Jurkat, Clone E6-1 (cell line): ENCODE data around the gene TUBA8.
"Not testable (repeated sequence)": the region's sequence is repeated elsewhere in the genome, so short reads cannot be mapped to it uniquely, and the experiment has no call there.

Experiments
- DNase-seq: peaks from one replicate; pipeline ENCODE4 v3.0.0-alpha.2; 2011; ENCODE audit warnings: low read depth, low spot score
- H3K4me3 ChIP-seq: 2 replicates; pipeline ENCODE4 v1.5.1; 2011; ENCODE audit warnings: mild to moderate bottlenecking, low read length, control low read depth, moderate library complexity

Gene TUBA8

GRCh38 chr22:18119409-18120110, 9.0 kb downstream of the TUBA8 start:
- DNase-seq, result peak; percentile 20
- no peak overlapping the region for H3K4me3 ChIP-seq

DNA sequence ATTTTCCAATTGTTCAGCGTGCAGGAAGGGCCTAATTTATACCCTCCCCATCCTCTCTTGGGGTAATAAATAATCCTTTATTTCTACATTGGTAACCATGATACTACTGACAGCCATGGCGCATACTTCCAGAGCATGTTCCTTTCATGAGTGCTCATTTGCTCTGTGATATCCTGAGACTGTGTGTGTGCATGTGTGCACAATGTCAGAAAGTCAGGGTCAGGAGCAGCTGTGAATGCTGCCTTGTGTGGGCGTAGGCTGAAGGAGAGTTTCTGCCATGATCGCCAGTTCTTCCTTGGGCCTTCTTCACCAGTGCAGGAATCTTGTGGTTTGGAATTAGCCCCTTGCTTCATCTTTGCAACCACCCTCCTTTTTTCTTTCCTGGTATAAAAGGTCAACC, 10.2 kb downstream of the TUBA8 start:
- H3K4me3 ChIP-seq, result no peak overlapping the region
- DNase-seq, result no peak

DNA sequence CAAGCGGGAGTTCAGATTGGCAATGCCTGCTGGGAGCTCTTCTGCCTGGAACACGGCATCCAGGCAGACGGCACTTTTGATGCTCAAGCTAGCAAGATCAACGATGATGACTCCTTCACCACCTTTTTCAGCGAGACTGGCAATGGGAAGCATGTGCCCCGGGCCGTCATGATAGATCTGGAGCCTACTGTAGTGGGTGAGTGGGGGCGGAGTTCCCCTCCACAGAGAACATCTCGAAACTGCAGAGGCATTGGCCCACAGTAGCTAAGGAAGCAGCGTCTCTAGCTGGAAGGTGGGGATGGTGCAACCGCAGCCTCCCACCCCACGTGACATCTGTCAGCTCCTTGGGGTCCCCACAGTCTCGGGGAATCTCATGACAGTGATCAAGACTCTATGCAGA, 10.9 kb downstream of the TUBA8 start:
- no peak for DNase-seq
- no peak overlapping the region for H3K4me3 ChIP-seq

- DNase-seq, result no peak
- H3K4me3 ChIP-seq, result no peak overlapping the region
Observed at GRCh38 chr22:18121954-18122554, 11.4 kb downstream of the TUBA8 start.

DNA sequence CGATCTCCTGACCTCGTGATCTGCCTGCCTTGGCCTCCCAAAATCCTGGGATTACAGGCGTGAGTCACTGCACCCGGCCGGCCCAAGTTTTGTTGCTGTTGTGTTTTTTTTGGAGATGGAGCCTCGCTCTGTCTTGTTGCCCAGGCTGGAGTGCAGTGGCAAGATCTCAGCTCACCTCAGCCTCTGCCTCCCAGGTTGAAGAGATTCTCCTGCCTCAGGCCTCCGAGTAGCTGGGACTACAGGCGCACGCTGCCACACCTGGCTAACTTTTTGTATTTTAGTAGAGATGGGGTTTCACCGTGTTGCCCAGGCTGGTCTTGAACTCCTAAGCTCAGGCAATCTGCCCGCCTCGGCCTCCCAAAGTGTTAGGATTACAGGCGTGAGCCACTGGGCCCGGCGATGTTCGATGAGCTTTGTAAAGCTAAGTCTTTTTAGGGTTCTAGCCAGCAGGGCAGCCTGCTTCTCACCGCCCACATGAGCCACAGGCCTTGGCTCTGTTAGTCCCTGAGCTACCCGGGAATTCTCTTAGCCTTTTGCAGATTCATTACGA, 12.9 kb downstream of the TUBA8 start:
- not testable (repeated sequence) for H3K4me3 ChIP-seq, DNase-seq

DNA sequence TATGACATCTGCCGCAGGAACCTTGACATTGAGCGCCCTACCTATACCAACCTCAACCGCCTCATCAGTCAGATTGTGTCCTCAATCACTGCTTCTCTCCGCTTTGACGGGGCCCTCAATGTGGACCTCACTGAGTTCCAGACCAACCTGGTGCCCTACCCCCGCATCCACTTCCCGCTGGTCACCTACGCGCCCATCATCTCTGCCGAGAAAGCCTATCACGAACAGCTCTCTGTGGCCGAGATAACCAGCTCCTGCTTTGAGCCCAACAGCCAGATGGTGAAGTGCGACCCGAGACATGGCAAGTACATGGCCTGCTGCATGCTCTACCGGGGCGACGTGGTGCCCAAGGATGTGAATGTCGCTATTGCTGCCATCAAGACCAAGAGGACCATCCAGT, 16.0 kb downstream of the TUBA8 start:
- no peak for DNase-seq
- no peak overlapping the region for H3K4me3 ChIP-seq

DNA sequence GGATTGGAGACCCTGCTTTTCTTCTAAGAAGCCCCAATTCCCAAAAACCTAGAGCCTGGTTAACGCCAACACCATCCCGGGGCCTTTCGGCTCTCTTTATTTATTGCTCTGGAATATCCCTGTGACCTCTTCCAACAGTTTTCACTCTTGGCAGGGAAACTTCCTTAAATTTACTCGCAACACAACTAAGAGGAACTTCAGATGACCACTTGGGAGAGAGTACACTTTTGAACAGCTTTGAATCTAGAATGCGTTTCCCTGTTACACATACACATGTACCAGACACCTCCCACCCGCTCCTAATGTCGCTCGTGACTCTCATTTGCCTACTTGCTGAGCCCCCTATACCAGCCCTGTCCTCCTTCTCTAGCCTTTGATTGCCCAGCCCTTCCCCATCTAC, 19.4 kb downstream of the TUBA8 start:
- no peak overlapping the region for H3K4me3 ChIP-seq
- DNase-seq, result no peak

- DNase-seq, result no peak
- no peak overlapping the region for H3K4me3 ChIP-seq
Observed at GRCh38 chr22:18130699-18131429, 20.3 kb downstream of the TUBA8 start.

- H3K4me3 ChIP-seq, result no peak overlapping the region
- DNase-seq, result no peak
Observed at GRCh38 chr22:18133452-18133851, 22.8 kb downstream of the TUBA8 start.

DNA sequence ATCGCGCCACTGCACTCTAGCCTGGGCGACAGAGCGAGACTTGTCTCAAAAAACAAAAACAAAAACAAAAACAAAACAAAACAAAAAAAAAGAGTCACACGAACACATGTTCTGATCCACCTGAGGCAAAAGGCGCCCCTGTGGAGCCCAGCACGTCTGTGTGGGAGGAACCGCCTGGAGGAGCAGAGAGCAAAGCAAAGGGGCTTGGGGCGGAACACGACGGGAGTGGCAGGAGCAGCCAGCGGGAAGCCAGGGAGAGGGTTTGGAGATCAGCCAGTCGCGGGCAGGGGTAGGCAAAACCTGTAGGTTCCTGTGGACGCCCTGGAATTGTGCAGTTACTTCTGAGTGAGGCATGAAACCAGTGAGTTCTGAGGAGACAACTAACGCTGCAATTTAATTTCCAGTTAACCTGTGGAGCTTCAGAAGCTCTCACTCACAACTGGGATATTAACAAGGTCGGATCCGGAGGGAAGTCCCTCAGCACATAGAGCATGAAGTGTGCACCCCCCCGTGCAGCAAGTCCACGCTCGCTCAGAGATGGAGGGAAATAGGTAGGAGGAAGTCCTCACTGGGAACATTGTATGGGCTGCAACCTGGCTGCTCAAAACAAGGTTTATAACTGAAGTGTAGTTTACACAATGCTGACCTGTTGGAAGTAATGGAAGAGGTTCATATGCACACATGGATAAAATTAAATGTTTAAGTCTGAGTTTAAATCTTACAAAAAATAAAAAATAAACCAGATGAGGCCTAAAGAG, 26.1 kb downstream of the TUBA8 start:
- H3K4me3 ChIP-seq, result no peak overlapping the region
- DNase-seq, result no peak

GRCh38 chr22:18141004-18141403, 30.4 kb downstream of the TUBA8 start:
- H3K4me3 ChIP-seq, DNase-seq: not testable (repeated sequence)

DNA sequence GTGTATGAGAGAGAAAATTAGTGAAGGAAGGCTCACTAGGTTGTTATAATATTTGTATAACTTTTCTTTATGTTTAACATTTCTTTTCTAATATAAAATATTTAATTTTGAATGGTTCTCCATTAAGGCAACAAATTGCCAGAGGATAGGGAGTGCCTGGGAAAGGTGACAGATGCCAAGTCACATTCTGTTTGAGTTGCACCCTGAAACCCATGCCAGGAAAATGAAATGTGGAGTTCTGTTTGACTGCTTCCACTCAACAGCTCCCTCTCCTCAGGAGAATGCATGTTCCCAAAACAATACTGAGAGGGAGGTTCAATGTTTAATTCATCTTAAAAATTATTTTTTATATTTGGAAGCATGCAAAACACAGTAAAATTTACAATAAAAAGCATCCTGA, 33.5 kb downstream of the TUBA8 start:
- H3K4me3 ChIP-seq, result no peak overlapping the region
- no peak for DNase-seq

DNA sequence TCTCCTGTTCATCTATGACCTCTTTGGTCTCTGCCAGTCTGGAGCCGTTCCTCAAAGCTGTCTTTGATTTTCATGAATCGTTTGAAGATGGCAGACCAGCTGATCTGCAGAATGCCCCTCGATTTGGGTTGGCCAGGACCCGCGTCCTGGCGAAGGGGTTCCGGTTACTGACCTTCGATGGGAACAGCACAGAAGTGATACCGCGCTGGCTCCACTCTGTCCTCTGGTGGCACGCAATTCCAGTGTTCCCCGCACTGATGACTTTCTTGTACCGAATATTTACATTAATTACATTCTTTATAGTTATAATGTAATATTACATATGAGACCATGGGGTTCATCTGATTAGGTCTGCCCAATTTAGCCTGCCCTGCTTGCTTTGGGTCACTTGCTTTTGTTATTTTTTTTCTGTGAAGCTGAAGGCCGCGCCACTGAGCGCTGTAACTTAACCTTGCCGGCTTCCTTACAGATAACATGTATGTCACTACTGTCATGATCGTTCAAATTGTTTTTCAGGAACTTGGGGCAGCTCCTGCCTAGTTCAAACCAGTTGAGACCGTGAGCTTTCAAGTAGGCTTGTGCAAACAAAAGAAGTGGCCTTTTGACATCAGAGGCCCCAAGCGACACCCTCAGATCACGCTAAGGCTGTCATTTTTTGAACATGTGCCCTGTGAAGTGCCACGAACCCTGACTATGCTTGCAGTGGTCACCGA, 35.2 kb downstream of the TUBA8 start:
- DNase-seq, result no peak
- H3K4me3 ChIP-seq, result no peak overlapping the region

GRCh38 chr22:18146389-18146753, 35.8 kb downstream of the TUBA8 start:
- no peak for DNase-seq
- no peak overlapping the region for H3K4me3 ChIP-seq

- DNase-seq, result no peak
- no peak overlapping the region for H3K4me3 ChIP-seq
Observed at GRCh38 chr22:18147791-18148190, 37.2 kb downstream of the TUBA8 start.

DNA sequence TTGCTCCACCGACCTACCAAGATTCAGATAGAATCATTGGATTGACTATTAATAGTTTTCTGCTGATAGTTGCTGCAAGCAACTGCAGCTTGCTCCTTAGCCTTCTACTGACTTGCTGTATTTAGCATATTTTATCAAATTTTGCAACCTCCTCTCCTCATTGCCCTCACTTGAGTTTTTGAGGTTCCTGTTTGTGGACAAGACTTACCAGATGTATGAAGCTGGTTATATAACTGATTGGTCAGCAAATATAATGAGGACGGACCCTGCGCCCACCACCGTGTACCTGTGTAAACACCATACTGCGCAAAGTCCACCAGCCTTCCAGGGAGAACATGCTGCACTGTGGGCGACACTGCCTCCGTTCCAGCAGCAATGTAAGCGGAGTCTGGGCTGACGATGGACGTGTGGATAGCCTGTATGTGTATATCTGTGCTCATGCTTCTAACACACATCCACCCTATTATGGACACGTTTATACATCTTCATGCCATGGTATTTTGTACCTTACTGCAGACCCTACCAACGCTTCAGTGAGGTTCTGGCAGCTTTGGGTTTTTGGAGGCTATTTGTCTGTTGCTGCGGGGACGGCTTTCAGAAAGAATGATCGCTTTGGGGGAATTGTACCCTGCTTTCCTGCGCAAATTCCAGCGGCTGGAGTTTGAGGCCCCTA, 37.8 kb downstream of the TUBA8 start:
- no peak overlapping the region for H3K4me3 ChIP-seq
- DNase-seq, result no peak

DNA sequence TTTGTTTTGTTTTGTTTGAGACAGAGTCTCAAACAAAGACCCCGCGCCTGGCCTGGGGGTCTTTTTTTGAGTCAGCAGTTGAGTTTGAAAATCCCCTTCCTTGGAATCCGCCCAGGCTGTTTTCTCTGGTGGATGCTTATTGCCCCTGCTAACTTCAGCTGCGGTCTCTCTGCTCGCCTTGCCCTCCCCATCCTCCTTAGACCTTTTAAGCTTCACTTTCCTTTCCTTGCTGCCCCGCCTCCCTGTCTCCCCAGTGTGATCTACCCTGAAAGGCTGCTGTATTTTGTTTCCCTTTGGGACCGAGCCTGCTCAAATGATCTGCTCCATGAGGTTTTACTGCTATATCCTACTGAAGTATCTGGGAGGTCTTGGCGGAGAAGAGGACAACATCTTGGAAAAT, 41.9 kb downstream of the TUBA8 start:
- H3K4me3 ChIP-seq, result no peak overlapping the region
- DNase-seq, result no peak

DNA sequence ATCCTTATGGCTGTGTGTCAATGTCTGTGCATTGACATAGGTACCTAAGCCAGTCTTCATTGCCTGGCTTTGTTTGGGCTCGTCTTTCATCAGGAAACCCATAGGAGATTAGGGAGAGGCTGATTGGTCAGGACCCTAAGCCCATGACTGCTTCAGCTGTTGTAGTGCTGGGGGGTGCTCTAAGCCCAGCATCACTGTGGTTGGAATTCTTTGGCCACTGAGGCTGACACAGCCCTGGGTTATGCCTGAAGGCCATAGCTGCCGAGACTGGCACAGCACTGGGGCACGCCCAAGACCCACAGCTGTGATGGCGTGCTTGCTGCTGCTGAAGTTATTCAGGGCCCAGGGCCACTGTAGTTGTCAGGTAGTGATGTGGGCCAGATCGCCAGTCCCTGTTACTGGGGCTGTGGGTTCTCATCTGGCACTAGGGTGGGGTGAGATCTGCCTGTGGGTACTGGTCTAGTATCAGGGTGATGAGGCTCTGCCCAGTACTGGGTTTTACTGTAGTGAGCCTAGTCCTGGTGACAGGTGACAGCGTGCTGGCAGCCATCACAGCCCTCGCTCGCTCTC, 44.3 kb downstream of the TUBA8 start:
- no peak for DNase-seq
- H3K4me3 ChIP-seq, result no peak overlapping the region
